Adrenal gland (tissue), 5 donors: ENCODE data around the gene ARL6IP6.

ENCODE experiments used
- POLR2A ChIP-seq, 2 donors: fragments of 450-650 bp; IDR thresholded peaks; one replicate each; pipeline ENCODE4 v1.6.1; 2017; ENCODE audit warnings: antibody characterized with exemption in 2 of 2, mild to moderate bottlenecking in 2 of 2, moderate library complexity in 1 of 2
- TF ChIP-seq, protein P1 (sequence below), 6 experiments: fragments of 450-650 bp in 4 of 6; fragments of 200-600 bp in 2 of 6; sonication (generic) in 1 of 6; IDR thresholded peaks; 1 replicate in 5 of 6; 2 replicates in 1 of 6; pipeline versions ENCODE4 v1.5.1 to v1.8.0; 2016 to 2021; ENCODE audit warnings: antibody characterized with exemption in 6 of 6, mild to moderate bottlenecking in 2 of 6, moderate library complexity in 1 of 6
- donor health status: DM: no; HTN: no; CAD: no.

DNA sequence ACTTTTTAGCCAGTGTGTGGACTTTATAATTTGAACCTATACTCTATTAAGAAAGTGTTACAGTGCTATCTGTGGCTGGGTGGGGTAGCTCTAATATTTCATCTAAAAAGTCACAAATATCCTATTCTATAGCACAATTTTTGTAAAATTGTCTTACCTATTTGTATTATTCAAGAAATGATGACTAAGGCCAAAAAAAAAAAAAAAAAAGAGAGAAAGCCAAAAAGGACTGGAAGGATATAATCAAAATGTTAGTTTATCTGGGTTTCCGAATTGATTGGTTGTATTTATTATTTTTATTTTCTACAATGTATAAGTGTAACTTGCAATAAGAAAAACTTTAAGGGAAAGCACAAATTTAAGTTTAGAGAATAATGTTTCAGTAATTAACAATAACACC, 5.5 kb downstream of the ARL6IP6 start:
- TF ChIP-seq, protein P1, sequence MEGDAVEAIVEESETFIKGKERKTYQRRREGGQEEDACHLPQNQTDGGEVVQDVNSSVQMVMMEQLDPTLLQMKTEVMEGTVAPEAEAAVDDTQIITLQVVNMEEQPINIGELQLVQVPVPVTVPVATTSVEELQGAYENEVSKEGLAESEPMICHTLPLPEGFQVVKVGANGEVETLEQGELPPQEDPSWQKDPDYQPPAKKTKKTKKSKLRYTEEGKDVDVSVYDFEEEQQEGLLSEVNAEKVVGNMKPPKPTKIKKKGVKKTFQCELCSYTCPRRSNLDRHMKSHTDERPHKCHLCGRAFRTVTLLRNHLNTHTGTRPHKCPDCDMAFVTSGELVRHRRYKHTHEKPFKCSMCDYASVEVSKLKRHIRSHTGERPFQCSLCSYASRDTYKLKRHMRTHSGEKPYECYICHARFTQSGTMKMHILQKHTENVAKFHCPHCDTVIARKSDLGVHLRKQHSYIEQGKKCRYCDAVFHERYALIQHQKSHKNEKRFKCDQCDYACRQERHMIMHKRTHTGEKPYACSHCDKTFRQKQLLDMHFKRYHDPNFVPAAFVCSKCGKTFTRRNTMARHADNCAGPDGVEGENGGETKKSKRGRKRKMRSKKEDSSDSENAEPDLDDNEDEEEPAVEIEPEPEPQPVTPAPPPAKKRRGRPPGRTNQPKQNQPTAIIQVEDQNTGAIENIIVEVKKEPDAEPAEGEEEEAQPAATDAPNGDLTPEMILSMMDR (IDR thresholded peaks at IDR 0.05) = no peak
- no peak for TF ChIP-seq POLR2A (IDR thresholded peaks at IDR 0.05)
